Measurements from ENCODE around the gene ZNF319.

ZNF319 gene

GRCh38 chr16:57951204-57951960 lies 49.1 kb downstream of the ZNF319 start:
- DNase-seq = no peak

- no peak for DNase-seq
Measured at GRCh38 chr16:57950382-57950781, 50.1 kb downstream of the ZNF319 start.

DNA sequence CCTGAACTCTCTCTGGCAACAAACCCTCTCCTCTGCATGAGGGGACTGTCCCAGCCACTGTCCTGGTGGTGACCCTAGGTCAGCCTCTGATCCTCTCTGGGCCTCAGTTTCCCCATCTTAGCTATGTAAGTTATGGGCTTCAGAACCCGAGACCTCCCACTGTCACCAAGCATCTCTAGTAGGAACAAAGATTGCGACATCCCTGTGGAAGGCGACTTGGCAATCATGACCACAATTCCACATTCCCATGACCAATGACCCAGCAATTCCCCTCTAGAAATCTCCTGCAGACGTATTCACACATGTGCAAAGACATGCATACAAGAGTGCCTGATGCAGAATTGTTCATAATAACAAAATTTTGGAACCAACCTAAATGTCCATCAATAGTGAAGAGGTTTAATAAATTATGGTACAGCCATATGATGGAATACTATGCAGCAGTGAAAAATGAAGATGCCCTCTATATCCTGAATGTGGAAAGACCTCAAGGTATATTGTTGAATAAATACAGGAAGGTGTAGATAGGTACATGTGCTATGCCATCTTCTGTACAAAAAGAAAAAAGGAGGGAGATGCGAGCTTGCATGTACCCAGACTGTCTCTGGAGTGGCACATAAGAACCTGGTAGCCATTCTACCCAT lies 50.8 kb downstream of the ZNF319 start:
- DNase-seq = no peak

DNA sequence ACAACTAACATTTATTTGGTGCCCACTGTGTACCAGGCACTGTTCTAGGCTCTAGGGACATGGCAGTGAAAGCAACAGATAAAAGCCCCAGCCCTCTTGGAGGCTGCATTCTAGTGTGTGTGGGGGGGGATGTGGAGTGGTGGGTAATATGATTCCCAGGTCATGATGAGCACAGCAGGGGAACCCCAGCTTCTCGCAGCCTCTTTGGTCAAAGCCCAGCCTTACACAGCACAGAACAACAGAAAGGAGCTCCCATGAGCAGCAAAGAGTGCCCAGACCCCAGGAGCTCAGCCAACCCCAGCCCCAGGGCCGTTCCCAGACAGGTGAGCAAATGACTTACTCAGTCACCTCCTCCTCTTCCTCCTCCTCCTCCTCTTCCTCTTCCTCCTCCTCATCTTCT lies 51.5 kb downstream of the ZNF319 start:
- DNase-seq = no peak

- no peak for DNase-seq
Measured at GRCh38 chr16:57948027-57948426, 52.4 kb downstream of the ZNF319 start.

DNA sequence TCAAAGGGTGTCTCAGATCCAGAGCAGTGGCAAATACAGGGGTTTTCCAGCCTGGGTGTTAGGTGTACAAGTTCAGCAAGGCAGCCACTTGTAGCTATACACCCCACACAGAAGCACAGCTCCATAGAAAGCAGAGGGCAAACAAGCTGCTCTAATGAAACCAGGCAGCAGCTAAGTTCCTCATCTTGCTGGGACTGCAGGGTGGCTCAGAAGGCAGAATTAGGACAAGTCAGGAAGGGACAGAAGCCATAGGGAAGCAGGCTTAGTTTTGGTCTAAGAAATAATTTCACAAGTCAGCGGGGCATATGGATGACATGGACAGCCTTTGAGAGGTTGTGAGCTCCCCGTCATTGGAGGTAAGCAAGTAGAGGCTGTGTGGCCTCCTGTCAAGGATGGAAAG lies 53.2 kb downstream of the ZNF319 start:
- no peak for DNase-seq

- DNase-seq = no peak
Measured at GRCh38 chr16:57946181-57946801, 54.2 kb downstream of the ZNF319 start.

DNA sequence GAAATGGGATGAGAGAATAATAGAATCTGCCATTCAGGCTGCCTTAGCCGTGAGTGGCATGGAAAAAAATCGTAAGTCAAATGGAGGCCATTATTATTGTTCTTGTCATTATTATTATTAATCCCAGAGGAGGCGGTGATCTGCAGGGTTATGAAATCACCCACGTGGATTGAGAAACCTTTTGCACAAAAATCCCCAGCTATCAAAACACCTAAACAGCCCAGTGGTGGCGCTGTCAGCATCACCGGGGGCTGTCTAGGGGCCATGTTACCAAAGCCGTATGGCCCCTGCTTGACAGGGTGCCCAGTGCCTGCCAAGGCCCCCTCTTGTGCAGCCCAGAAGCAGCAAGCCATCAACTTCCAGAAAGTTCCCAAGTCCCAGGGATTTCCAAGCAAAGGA lies 54.7 kb downstream of the ZNF319 start:
- no peak for DNase-seq

DNA sequence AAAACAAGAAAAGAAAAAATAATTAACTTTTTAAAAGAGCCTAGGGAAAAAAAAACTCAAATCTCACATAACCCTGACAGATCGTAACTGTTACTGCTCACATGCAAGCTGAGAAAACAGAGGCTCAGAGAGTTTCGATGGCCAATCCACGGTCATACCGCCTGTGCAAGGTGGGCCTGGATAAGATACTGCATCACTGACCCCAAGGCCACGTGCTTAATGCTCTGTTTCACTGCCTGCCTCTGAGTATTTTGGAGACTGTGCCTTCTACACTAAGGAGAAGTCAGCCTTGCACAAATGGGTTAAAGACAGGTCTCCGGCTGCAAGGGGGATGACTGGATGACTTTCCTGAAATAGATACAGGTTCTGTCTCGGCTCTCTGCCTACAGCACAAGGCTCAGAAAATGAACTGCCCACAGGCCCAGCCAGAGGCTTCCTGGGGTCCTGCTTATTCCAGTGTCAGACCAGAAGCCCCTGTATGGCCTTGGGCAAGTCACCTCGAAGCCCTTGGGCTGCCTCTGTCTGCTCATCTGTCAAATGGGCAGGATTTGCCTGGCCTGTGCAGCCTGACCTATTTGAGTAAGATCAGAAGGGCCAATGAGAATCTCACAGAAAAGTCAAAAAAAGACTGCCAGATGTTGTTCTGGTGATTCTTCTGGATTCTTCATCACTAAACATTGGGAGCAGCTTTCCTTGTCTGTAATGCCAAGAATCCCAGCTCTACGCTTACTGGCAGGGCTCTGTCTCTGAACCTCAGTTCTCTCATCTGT lies 55.3 kb downstream of the ZNF319 start:
- no peak for DNase-seq
